HG02642 (cell line): ENCODE measurements around the gene ZC3H12D.
"Not testable (repeated sequence)": the region's sequence is repeated elsewhere in the genome, so short reads cannot be mapped to it uniquely, and the experiment has no call there.

Experiments used
- ATAC-seq: cut with Tn5 transposase; IDR thresholded peaks from one replicate; pipeline ENCODE4 v1.9.1; 2021; ENCODE audit warnings: mild to moderate bottlenecking; ENCODE audit not compliant: unreplicated experiment, poor library complexity

Gene ZC3H12D

DNA sequence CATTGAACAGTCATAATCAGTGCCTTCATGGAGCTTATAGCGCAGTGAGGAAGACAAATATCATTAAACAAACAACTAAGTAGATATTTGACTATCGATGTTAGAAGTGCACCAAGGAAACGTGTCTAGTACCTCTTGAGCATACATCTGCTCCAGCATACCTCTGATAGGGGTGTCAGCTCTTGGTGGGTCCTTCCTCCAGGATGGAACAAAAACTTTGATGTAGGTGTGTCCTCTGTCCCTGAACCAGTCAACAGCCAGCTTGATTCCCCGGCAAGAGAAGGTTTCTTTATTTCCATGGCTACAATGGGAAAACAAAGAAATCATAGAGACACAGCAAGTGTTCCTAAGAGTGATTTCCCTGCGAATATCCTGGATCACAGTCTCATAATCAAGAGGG lies 23.1 kb downstream of the ZC3H12D start:
- ATAC-seq, result no peak

DNA sequence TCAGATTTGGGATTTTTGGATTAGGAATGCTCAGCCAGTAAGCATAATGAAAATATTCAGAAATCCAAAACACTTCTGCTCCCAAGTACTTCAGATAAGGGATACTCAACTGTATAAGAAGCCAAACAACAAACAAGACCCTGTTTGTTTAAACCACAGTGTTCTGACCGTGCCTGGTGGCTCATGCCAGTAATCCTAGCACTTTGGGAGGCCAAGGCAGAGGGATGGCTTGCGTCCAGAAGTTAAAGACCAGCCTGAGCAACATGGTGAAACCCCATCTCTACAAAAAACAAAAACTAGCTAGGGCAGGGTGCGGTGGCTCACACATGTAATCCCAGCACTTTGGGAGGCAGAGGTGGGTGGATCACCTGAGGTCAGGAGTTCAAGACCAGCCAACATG lies 24.6 kb downstream of the ZC3H12D start:
- ATAC-seq, result not testable (repeated sequence)

DNA sequence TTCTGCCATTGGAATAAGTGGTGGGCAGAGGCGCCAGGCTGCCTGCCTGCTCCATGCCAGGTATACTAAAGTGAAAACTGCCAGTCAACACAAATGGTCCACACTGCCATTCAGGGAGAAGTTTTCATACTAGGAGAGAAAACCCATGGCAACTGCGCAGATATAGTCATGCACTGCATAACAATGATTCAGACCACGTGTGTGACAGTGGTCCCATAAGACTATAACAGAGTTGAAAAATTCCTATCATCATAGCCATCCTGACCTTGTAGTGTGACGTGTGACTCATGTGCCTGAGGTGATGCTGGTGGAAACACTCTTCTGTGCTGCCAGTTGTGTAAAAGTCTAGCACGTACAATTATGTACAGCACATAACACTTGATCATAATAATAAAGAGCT lies 25.1 kb downstream of the ZC3H12D start:
- ATAC-seq, result no peak

DNA sequence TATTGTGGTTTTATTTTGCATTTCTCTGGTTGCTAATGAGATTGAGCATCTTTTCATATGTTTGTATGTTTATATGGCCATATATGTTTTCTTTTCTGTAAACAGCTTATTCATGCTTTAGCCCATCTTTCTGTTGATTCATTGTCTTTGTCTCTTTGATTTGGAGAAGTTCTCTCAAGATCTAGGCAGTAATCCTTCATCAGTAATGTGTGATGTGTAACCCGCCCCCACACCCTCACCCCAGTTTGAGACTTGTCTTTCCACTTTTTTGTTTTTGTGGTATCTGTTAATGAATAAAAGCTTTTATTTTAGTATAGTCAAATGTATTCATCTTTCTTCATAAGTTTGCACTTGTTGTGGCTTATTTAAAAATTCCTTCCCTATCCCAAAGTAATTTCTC lies 26.0 kb downstream of the ZC3H12D start:
- no peak for ATAC-seq

DNA sequence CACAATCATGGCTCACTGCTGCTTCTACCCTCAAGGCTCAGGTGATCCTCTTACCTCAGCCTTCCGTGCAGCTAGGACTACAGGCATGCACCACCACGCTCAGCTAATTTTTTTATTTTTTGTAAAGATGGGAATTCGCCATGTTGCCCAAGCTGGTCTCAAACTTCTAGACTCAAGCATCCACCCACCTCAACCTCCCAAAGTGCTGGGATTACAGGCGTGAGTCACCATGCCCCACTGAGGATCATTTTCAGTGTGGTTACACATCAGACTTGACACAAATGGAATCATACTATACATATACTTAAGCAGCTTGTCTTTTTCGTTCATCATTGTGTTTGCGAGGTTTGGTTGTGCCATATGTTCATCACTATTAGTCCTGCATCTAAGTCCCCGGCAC lies 26.6 kb downstream of the ZC3H12D start:
- ATAC-seq, result no peak

DNA sequence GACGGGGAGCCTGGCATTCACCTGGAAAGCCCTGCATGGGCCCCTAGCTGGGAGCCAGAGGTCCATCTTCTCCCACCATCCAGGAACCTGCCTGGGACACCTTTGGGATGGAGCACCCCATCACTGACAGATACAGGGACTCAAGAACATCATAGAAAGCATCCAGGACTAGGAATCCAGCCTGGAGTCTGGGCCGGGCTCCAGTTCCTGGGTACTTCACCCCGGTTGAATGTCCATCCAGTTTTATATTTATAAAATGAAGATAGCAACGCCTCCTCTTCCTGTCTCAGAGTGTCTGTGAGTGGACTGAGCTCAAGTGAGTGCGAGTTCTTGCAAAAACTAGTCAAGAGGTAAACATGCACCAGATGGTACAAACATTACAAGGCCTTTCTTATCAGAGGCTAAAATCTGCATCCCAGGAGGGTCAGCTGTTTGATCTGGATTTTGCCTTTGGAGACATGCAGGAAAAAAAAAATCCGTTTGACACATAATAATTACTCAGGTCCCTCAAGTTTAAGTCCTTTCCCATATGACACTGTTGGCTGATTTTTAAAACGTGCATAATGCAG lies 27.4 kb downstream of the ZC3H12D start:
- ATAC-seq, result no peak

DNA sequence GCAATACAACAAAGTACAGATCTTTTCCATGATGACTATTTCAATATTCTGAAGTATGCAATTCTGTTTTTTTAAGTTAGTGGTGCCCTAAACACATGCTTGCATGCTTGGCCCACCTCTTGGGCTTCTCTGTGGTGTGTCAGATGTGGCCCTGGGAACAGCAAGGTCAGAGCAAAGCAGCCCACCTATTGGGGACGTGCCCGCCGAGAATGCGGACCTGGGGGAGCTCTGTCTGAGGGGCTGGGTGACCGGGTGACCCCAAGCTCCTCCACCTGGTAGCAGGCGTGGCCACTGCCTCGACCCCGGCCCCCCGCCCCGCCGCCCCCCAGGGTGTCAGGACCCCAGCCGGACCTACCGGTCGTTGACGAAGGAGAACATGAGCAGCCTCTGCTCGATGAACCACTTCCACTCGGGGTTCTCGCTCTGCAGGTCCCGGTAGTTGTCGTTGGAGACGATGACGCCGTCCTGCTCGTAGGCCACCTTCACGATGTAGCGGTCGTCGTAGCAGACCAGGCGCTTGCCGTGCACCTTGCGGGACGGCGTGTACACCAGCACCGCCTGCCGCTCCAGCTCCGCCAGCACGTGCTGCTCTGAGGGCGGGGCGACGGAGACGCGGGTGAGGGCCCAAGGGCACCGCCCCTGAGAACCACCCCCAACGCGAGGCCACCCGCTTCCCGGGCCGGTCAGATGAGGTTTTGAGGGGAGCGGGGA lies 28.3 kb downstream of the ZC3H12D start:
- ATAC-seq, result no peak

DNA sequence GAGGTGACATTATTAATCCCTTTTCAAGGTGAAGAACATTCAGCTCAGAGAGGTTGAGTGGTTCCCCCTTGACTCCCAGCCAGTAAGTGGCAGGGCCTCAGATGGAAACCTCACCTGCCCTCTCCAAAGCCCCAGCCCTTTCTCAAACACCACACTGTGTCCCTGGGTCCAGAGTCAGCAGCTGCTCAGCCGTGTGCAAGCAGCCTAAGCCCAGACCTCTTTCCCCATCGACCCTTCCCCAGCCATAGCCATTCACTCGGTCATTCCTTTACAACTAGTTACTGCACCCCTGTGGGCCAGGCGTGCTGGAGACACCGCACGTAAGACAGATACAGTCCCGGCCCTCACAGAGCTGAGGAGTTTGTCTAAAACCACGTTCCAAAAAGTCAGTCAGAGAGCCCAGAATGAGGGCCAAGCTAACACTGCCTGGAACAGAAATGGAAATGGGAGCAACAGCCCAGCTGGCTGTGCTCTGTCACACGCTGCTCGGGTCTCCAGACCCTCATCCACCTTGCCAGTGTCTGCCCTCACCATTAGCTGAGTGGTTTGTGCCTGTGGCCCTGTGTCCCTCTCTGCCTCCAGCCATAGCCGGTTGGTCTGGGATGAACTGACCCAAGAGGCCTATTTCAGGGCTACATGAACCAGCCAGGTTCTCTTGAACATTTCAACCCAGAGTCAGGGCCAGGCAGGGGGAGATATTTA lies 29.6 kb downstream of the ZC3H12D start:
- no peak for ATAC-seq

DNA sequence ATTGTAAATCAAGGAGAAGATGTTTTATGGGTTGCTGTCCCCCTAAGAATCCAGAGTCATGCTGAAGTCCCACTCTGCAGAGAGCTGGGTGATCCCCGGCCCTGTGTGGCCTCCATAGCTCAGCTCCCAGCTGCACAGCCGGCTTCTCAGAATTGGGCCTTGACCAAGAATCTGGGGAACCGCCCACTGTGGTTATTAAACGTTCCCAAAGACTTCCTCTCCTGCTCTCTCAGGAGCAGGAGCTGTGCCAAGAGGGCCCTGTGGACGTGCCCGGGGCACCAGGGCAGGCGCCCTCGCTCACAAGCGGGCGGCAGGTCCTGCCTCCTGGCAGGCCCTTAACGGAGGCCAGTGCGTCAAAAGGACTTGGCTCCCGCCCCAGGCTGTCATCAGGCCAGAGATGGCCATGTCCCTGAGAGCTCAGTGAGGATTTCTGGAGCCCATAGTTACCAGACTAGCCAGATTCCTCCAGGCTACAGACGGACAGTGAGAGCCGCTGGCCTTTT lies 30.4 kb downstream of the ZC3H12D start:
- no peak for ATAC-seq

DNA sequence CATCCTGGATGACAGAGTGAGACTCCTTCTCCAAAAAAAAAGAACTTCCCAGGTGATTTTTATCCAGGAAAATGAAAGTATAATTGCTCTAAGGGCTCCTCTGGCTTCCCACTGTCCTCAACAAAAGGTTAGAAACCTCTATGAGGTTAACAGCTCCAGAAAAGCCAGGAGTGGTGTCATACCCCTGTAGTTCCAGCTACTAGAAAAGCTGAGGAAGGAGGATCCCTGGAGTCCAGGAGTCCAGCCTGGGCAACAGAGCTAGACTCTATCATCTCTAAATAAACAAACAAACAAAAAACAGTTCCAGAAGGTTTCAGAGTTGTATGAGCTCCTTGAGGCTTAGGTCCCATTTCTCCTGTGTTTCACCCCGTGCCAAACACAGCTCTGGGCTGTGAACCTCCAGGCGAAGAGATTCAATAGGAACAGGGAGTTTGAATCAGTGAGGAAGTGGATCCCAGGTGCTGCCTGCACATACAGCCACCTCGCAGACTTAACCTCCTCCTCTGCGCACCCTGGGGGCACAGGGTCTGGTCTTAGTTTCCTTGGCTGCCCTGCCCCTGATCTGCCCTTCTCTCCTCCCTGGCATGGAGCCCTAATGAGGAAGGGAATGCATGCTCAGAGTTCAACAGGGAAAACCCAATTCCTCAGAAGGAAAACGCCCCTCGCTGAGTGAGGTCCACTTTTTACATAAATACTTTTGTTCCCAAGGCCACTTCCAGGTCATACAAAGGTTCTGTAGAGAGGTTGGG lies 31.0 kb downstream of the ZC3H12D start:
- no peak for ATAC-seq

DNA sequence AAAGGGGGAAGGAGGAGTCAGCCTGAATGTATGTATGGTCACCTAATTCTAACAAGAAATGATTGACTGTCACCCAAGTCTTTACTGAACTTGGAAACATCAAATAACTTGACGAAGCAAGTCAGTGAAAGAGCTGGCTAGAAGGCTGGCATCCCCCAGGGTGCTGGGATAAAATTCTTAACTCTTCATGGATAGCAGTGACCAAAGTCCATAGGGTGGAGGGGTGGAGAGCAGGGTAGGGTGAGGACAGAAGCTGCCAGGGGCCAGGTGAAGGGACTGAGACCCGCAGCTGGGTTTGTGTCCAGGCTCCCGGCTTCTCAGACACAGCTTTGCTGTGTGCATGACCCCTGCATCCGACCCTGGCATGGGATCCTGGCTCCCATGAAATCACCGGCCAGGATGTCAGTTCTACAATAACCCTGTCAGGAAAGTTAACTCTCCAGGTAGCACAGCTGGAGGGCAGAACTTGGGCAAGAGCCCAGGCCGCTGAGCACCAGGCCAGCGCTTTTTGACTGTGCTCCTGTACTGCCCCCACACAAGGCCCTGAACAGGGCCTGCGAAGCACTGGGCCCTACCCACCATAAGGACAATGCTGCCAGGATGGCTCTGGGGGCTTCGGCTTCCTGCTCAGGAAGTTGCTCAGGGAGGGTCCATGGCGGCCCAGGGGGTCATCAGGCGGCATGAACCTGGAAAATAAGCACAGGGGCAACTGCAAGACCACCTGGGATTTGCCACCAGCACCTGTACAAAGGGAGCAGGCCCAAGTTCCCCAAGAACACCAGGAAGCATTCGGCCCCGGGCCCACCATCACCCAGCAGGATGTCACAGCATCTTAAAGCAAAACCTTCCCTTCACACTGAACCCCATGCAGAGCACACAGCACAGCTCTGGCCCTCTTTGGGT lies 32.5 kb downstream of the ZC3H12D start:
- ATAC-seq, result no peak

DNA sequence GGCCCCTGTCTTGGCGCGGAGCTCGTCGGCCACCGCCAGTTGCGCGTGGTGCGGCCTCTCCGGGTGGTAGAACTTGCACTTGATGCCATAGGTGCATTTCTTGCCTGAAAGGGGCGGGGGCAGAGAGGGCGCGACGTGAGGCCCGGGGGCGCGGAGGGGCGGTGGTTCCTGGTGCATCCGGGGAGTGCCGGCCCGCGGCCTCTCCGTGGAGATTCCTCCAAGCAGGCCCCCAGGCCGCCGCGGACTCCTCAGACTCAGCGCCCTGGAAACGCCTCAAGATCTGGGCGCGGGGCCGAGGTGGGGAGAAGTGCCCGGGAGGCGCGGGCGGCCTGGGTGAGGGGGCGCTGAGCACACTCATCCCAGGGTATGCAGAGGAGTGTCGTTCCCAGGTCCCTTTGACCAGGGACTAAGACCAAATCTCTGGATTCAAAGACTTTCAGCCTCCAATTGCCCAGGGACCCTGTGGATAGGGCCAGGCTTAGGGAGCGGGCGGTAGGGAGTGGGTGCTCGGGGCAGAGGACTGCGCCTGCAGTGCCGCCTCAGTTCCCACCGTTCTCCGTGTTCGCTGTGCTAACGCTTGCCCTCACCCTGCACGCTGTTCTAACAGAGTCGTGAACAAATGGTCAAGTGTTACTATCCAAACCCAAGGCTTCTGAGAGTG lies 33.3 kb downstream of the ZC3H12D start:
- no peak for ATAC-seq

DNA sequence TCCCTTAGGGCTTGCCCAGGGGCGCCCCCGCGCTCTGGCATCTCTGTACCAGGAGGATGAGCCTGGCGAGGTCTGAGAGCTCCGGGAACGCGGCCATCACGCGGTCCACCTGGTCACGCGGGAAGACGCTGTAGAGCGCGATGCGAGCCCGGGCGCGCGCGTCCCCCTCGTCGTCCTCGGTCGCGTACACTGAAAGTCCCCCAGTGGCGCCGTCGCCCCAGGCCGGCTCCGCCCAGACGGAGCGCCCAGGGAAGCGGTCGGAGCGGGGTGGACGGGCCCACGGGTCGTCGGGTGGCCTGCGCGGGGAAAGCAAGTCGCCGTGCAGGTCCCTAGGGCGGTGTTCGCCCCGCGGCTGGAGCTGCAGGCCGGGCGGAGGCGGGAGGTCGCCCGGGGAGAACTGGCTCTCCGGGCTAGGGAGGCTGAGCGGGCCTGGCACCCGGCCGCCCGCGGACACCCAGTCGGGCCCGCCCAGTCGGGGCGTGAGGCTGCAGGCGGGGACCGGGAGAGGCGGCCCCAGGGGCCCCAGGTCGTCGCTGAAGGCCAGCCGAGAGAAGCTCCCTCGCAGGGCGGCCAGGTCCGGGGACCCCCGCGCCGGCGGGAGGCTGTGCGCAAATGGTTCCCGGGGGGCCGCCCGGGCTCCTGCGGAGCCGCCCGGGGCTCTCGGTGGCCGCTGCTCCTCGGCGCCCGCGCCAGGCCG lies 34.0 kb downstream of the ZC3H12D start:
- ATAC-seq, result no peak

DNA sequence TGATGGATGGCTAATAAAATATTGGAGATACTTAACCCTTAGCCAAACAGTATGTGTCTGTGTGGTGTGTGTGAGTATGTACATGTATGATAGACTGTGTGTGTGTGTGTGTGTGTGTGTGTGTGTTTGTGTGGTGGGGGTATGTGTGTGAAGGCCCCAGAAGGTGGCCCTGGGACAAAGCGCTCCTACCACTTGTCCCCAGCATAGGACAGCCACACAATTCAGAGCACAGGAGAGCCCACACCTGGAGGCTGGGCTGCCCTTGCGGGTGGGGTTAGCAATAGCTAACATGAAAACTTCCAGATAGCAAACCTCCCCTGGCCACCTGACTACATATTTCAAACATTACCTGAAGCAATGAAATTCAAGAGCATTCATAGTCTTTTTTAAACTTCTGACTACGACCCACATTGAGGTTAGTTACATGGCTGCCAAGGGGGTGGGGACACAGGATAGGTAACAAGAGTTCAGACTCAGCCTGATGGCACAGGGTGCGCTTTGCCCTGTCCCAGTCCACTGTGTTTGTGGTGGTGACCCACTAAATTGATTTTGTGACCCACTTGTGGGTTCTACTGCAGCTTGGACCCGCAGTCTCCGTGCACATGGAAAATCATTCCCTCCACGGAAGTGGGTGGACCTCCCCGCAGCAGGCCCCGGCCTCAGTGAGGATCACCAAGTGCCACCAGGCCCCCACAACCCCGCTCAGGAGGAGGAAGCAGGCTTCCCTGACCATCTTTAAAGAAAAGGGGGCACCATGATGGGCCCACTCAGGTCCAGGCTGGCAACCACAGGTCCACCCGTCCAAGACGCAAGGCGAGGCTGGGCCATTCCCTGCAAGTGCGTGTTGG lies 34.8 kb downstream of the ZC3H12D start:
- ATAC-seq, result no peak

DNA sequence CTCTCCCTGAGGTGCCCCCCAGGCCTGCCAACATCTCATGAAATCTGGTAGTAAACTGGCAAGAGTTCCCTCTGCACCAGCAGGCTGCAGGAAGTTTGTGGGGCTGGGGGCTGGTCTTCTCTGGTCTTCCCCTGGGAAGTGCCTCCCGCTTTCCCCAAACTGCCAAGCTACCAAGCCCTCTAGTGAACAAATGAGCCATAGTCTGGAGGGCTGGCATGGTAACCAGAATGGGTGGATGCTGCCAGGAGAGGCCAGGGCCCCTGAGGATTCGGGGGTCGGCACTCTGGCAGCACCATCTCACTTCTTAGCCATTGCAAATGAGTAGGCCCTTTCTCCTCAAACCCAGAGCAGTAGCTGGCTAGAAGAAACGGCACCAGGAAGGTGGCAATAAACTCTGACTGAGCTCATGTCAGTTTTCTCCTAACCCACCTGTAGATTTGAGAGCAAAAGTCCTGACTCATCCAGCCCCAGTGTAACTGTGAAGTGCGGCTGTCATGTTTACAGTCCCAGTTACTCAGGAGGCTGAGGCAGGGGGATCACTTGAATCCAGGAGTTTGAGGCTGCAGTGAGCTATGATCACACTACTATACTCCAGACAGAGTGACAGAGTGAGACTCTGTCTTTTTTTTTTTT lies 35.9 kb downstream of the ZC3H12D start:
- ATAC-seq, result no peak

DNA sequence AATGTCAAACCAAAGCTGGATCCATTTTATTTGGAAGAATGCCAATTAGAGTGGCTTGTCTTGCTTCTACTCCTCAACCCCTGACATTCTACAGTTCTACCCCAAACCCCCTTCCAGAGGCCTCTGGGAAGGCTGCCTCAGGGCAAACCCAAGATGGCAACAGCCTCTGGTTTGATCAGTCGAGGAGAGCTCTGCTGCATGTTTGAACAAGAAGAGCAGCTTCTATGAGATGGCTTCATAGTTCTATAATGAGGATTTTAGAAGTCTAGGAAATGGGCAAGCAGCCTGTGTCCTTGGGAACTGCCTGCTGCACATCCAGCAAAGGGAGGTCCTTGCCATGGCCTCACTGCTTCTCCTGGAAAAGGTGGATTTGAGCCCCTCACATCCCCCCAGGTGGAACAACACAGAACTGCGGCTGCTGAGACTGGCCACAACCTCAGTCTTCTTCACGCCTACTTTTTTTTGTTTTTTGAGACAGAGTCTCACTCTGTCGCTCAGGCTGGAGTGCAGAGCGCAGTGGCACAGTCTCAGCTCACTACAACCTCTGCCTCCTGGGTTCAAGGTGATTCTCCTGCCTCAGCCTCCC lies 37.9 kb downstream of the ZC3H12D start:
- no peak for ATAC-seq

DNA sequence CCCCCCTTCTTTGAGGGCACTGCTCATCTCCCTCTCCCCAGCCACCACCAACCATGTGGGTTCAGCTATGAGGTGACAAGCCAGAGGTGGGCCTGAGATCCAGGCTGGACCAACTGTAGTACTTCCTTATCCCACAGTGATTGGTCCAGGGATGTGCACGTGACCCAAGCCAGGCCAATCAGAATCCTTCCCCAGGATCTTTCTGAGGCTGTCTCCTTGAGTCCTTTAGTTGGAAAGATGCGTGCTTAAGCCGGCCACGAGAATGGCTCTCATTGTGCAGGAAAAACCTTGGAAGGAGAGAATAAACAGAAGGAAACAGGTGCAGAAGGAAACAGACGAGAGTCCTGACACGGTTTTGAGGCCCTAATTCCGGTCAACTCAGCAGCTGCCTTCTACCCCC lies 39.2 kb downstream of the ZC3H12D start:
- ATAC-seq, result peak; percentile 24
